Vagina (tissue), 2 donors: ENCODE measurements around the gene CDCP1.

Experiments used
- CTCF ChIP-seq, 3 experiments: fragments of 450-650 bp in 2 of 3; fragments of 200-600 bp in 1 of 3; sonication (generic) in 1 of 3; IDR thresholded peaks; one replicate each; pipeline ENCODE4 v1.5.1; 2017 to 2019; ENCODE audit warnings: antibody characterized with exemption in 3 of 3, mild to moderate bottlenecking in 2 of 3, moderate library complexity in 2 of 3
- POLR2A ChIP-seq, 2 donors: fragments of 450-650 bp; IDR thresholded peaks; one replicate each; pipeline ENCODE4 v1.6.1; 2017; ENCODE audit warnings: antibody characterized with exemption in 2 of 2, mild to moderate bottlenecking in 2 of 2, moderate library complexity in 2 of 2

- TF ChIP-seq CTCF (IDR thresholded peaks at IDR 0.05) (no peak), POLR2A (IDR thresholded peaks at IDR 0.05) (no peak)
These were observed 112.4 kb downstream of the CDCP1 start for GRCh38 chr3:45033791-45034190.
